HepG2 (cell line): ENCODE measurements around the gene SAMD10. TPM values are rescaled to one million over a fixed set of nuclear protein-coding genes. Genes with fewer than 3 reads are reported as not detected.

Source experiments
- ARNTL ChIP-seq: sonication (generic); formaldehyde crosslinking; IDR thresholded peaks from 2 replicates; pipeline ENCODE4 v1.4.0; 2020; ENCODE audit warnings: mild to moderate bottlenecking, missing genetic modification reagents
- CBX5 ChIP-seq: sonication (generic); formaldehyde crosslinking; IDR thresholded peaks from 2 replicates; pipeline ENCODE4 v1.4.0; 2020; ENCODE audit warnings: missing genetic modification reagents, borderline replicate concordance
- FOXJ3 ChIP-seq: sonication (generic); formaldehyde crosslinking; IDR thresholded peaks from 2 replicates; pipeline ENCODE4 v1.4.0; 2020; ENCODE audit warnings: missing genetic modification reagents, mild to moderate bottlenecking, borderline replicate concordance
- IKZF4 ChIP-seq: sonication (generic); formaldehyde crosslinking; IDR thresholded peaks from 2 replicates; pipeline ENCODE4 v1.5.1; 2020; ENCODE audit warnings: borderline replicate concordance, mild to moderate bottlenecking, low read depth, missing genetic modification reagents; ENCODE audit errors: not compliant biosample characterization
- NR0B2 ChIP-seq: sonication (generic); formaldehyde crosslinking; IDR thresholded peaks from 2 replicates; pipeline ENCODE4 v1.4.0; 2020; ENCODE audit warnings: mild to moderate bottlenecking, missing genetic modification reagents
- POLR2AphosphoS2 ChIP-seq: IDR thresholded peaks from 2 replicates; pipeline ENCODE4 v1.6.1; 2011; ENCODE audit warnings: low read depth, low read length, improper control_type of control experiment
- ZBTB40 ChIP-seq, 2 experiments: fragments of 450-650 bp in 1 of 2; sonication (generic) in 1 of 2; formaldehyde crosslinking in 1 of 2; IDR thresholded peaks; 2 replicates each; pipeline versions ENCODE4 v1.6.1 to v1.8.0; 2016 to 2022; ENCODE audit warnings: antibody characterized with exemption in 1 of 2, mild to moderate bottlenecking in 1 of 2, missing genetic modification reagents in 1 of 2
- ZFP91 ChIP-seq: sonication (generic); formaldehyde crosslinking; IDR thresholded peaks from 2 replicates; pipeline ENCODE4 v1.9.0; 2022; ENCODE audit warnings: missing genetic modification reagents, mild to moderate bottlenecking, borderline replicate concordance
- ZNF441 ChIP-seq: sonication (generic); formaldehyde crosslinking; IDR thresholded peaks from 2 replicates; pipeline ENCODE4 v1.7.0; 2021; ENCODE audit warnings: missing genetic modification reagents, borderline replicate concordance
- ZNF562 ChIP-seq: sonication (generic); formaldehyde crosslinking; IDR thresholded peaks from 2 replicates; pipeline ENCODE4 v1.8.0; 2022; ENCODE audit warnings: missing genetic modification reagents, borderline replicate concordance
- ZNF574 ChIP-seq: sonication (generic); formaldehyde crosslinking; IDR thresholded peaks from 2 replicates; pipeline ENCODE4 v1.4.0; 2020; ENCODE audit warnings: missing genetic modification reagents
- ZNF773 ChIP-seq: sonication (generic); formaldehyde crosslinking; IDR thresholded peaks from 2 replicates; pipeline ENCODE4 v1.4.0; 2020; ENCODE audit warnings: missing genetic modification reagents, borderline replicate concordance
- polyA plus RNA-seq, 8 experiments: library from polyadenylated mRNA; depleted of rRNA in 3 of 8; stranded (reverse) in 7 of 8; unstranded in 1 of 8; fragments of >200 nt; fragmentation: Illumina TruSeq in 4 of 8; extraction: Trizol in 4 of 8; gene quantifications; 2 replicates each; pipeline versions ENCODE4 v1.2.1 to v1.2.3, GENCODE V29; 2011 to 2016; ENCODE audit warnings: low read depth in 4 of 8, missing spikeins in 1 of 8, mixed read lengths in 1 of 8; ENCODE audit not compliant: insufficient read depth in 1 of 8
- total RNA-seq, 5 experiments: library from RNA; depleted of rRNA; stranded (reverse); fragments of >200 nt; fragmentation: Illumina TruSeq; extraction: Trizol; gene quantifications; 2 replicates each; pipeline ENCODE4 v1.2.3, GENCODE V29; 2016; ENCODE audit warnings: low read depth in 1 of 5

SAMD10 gene
- total and polyA plus RNA-seq, 2 of the 13 experiments (the other 11 are each of a cell fraction or from before 2014, with no cell fraction given) = 6.1 to 11.0 TPM

- TF ChIP-seq ZBTB40 (IDR thresholded peaks at IDR 0.05) (no peak), ZBTB40 (CRISPR knock-in tag; IDR thresholded peaks at IDR 0.05) (peak; percentile 48), ZNF574 (CRISPR knock-in tag) (peak; percentile 84), POLR2AphosphoS2 (no peak), ZFP91 (CRISPR knock-in tag) (peak; percentile 95), NR0B2 (peak; percentile 83; the same call in 1 of the 2 replicates), ZNF562 (CRISPR knock-in tag) (no peak), ARNTL (CRISPR knock-in tag) (peak; percentile 86), IKZF4 (CRISPR knock-in tag) (peak; percentile 34), CBX5 (CRISPR knock-in tag) (peak; percentile 91), ZNF441 (peak; percentile 74; the same call in 1 of the 2 replicates), ZNF773 (CRISPR knock-in tag) (peak; percentile 88; the same call in 1 of the 2 replicates), FOXJ3 (CRISPR knock-in tag) (peak; percentile 77)
- TF ChIP-seq, all 625 proteins: peak for 378
Observed at GRCh38 chr20:63973636-63974401, 5.6 kb downstream of the SAMD10 start (continued).
